Fibroblast of lung (primary cell): ENCODE data around the gene DKK3. TPM values are rescaled to one million over a fixed set of nuclear protein-coding genes. Genes with fewer than 3 reads are reported as not detected.
A peak's percentile ranks its signal among the peaks of the same experiment; 100 is the strongest.

Experiments
- DNase-seq, 2 donors: peaks; one replicate each; pipeline versions ENCODE4 v3.0.0 to v3.0.0-alpha.2; 2010; ENCODE audit warnings: low read depth in 2 of 2
- H2AFZ ChIP-seq: 2 replicates; pipeline ENCODE4 v1.5.1; 2012; ENCODE audit warnings: low read length, control low read depth, inconsistent platforms
- H3K27ac ChIP-seq: 2 replicates; pipeline ENCODE4 v1.5.1; 2011; ENCODE audit warnings: low read length, control low read depth; ENCODE audit not compliant: insufficient read depth
- H3K27me3 ChIP-seq: 2 replicates; pipeline ENCODE4 v1.5.1; 2011; ENCODE audit warnings: mild to moderate bottlenecking, low read length; ENCODE audit not compliant: control insufficient read depth, insufficient read depth
- H3K36me3 ChIP-seq: 2 replicates; pipeline ENCODE4 v1.5.1; 2011; ENCODE audit warnings: low read length; ENCODE audit not compliant: control insufficient read depth, insufficient read depth
- H3K4me1 ChIP-seq: 2 replicates; pipeline ENCODE4 v1.5.1; 2011; ENCODE audit warnings: low read length; ENCODE audit not compliant: control insufficient read depth, insufficient read depth; ENCODE audit errors: extremely low read depth
- H3K4me2 ChIP-seq: 2 replicates; pipeline ENCODE4 v1.5.1; 2011; ENCODE audit warnings: low read length, control low read depth; ENCODE audit not compliant: insufficient read depth; ENCODE audit errors: extremely low read depth
- H3K4me3 ChIP-seq, 4 experiments: fragments of 200-600 bp in 1 of 4; sonication (generic) in 1 of 4; replicated peaks in 1 of 4; 2 replicates each; pipeline ENCODE4 v1.5.1; 2011 to 2016; ENCODE audit warnings: low read length in 4 of 4, low read depth in 3 of 4, mild to moderate bottlenecking in 3 of 4, control low read depth in 2 of 4, inconsistent platforms in 1 of 4, mixed read lengths in 1 of 4; ENCODE audit not compliant: insufficient read depth in 1 of 4; ENCODE audit errors: control extremely low read depth in 1 of 4
- H3K79me2 ChIP-seq: 2 replicates; pipeline ENCODE4 v1.5.1; 2012; ENCODE audit warnings: mild to moderate bottlenecking, low read length, inconsistent platforms; ENCODE audit not compliant: control insufficient read depth, insufficient read depth
- H3K9ac ChIP-seq: 2 replicates; pipeline ENCODE4 v1.5.1; 2011; ENCODE audit warnings: mild to moderate bottlenecking, low read length, control low read depth; ENCODE audit not compliant: insufficient read depth
- H3K9me3 ChIP-seq: 2 replicates; pipeline ENCODE4 v1.5.1; 2012; ENCODE audit warnings: low read depth, low read length; ENCODE audit not compliant: control insufficient read depth, insufficient read depth
- H4K20me1 ChIP-seq: 2 replicates; pipeline ENCODE4 v1.5.1; 2011; ENCODE audit warnings: low read length; ENCODE audit not compliant: control insufficient read depth, insufficient read depth; ENCODE audit errors: extremely low read depth
- EZH2 ChIP-seq: IDR thresholded peaks from 2 replicates; pipeline ENCODE4 v1.5.1; 2012; ENCODE audit warnings: low read length, control low read depth, mild to moderate bottlenecking; ENCODE audit errors: missing control alignments
- polyA plus RNA-seq, 2 donors: library from polyadenylated mRNA; depleted of rRNA in 1 of 2; stranded (reverse) in 1 of 2; unstranded in 1 of 2; fragments of >200 nt; gene quantifications; 2 replicates each; pipeline ENCODE4 v1.2.1, GENCODE V29; 2011 to 2012; ENCODE audit warnings: missing spikeins in 1 of 2
- total RNA-seq: library from RNA; depleted of rRNA; stranded (reverse); fragments of >200 nt; gene quantifications from 2 replicates; pipeline ENCODE4 v1.2.1, GENCODE V29; 2014
- TF ChIP-seq, protein P1 (sequence below), 2 donors: IDR thresholded peaks in 1 of 2; conservative IDR thresholded peaks in 1 of 2; 1 replicate in 1 of 2; 2 replicates in 1 of 2; pipeline ENCODE4 v1.5.1; 2011 to 2012; ENCODE audit warnings: low read length in 2 of 2, control low read depth in 1 of 2, inconsistent platforms in 1 of 2, low read depth in 1 of 2, mild to moderate bottlenecking in 1 of 2

The DKK3 gene
- total and polyA plus RNA-seq, 2 donors (not counting 1 experiment from before 2014, with no cell fraction given) = 1,064 to 1,566 TPM

DNA sequence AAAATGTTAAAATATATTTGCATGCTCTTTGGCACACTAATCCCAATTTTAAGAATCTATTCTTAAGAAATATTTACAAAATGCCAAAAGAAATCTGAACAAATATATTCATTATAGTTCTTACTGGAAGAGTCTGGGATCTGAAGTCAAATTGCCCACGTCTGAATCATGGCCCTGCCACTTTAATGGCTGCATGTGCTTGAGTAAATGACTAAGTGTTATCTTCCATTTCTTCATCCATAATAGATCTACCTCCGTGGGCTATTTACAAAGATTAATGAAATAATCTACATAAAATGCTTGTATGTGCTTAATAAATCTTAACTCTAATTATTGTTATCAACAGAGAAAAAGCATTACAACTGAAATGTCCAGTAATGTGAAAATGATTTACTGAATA is 24.5 kb upstream of the DKK3 start:
- DNase-seq = no peak
- Histone ChIP-seq H3K9me3 (no peaks in the 10 kb centered on the region), H4K20me1 (no peaks in the 10 kb centered on the region), H3K27ac (no peak overlapping the region), H3K27me3 (no peaks in the 10 kb centered on the region), H3K4me2 (no peak overlapping the region), H3K9ac (no peak overlapping the region), H3K4me1 (peaks cover 4% of the 10 kb centered on the region), H3K36me3 (no peaks in the 10 kb centered on the region), H2AFZ (no peak overlapping the region), H3K4me3 (no peak overlapping the region), H3K79me2 (no peaks in the 10 kb centered on the region)
- TF ChIP-seq EZH2 = no peak
- TF ChIP-seq, protein P1, sequence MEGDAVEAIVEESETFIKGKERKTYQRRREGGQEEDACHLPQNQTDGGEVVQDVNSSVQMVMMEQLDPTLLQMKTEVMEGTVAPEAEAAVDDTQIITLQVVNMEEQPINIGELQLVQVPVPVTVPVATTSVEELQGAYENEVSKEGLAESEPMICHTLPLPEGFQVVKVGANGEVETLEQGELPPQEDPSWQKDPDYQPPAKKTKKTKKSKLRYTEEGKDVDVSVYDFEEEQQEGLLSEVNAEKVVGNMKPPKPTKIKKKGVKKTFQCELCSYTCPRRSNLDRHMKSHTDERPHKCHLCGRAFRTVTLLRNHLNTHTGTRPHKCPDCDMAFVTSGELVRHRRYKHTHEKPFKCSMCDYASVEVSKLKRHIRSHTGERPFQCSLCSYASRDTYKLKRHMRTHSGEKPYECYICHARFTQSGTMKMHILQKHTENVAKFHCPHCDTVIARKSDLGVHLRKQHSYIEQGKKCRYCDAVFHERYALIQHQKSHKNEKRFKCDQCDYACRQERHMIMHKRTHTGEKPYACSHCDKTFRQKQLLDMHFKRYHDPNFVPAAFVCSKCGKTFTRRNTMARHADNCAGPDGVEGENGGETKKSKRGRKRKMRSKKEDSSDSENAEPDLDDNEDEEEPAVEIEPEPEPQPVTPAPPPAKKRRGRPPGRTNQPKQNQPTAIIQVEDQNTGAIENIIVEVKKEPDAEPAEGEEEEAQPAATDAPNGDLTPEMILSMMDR (conservative IDR thresholded peaks at IDR 0.05 in 1 of 2, IDR thresholded peaks at IDR 0.05 in 1 of 2; ENCODE audit: low read depth in 1 of 2, low read length in 2 of 2) = no peak

DNA sequence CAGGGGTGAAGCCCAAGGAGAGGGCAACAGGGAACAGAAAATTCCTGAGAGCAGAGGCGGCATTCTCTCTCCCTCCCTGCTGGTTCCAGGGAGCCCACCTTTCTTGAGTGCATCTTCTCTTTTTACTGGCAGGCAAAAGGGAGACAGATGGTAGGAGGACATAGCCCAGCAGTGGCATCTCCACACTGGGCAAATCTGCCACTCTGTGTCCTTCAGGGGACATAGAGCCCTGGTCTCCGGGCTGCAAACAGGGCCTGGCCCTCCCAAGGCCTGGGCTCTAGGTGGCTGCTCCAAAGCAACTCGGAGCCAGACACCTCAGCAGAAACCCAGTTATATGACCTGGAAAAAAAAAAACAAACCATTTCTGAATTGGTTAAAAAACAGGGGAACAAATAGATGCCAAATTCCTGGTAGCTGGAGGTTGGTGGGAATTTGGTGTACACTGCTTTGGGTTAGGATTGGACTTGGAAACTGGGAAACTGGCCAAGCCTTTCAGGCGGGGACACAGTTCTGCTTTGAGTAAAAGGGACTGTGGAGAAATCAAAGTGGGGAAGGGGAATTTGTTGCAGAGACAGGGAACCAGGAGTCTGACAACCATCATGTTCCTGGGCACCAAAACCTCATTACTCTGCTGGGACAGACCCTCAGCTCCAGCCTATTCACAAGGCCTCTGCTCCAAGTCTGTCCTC is 23.6 kb upstream of the DKK3 start:
- Histone ChIP-seq H3K4me1 (peaks cover 4% of the 10 kb centered on the region), H3K27ac (no peak overlapping the region), H3K4me2 (no peak overlapping the region), H3K79me2 (no peaks in the 10 kb centered on the region), H3K36me3 (no peaks in the 10 kb centered on the region), H3K27me3 (no peaks in the 10 kb centered on the region), H4K20me1 (no peaks in the 10 kb centered on the region), H3K9ac (no peak overlapping the region), H3K9me3 (no peaks in the 10 kb centered on the region), H2AFZ (no peak overlapping the region), H3K4me3 (no peak overlapping the region)
- TF ChIP-seq, protein P1 (conservative IDR thresholded peaks at IDR 0.05 in 1 of 2, IDR thresholded peaks at IDR 0.05 in 1 of 2; ENCODE audit: low read depth in 1 of 2, low read length in 2 of 2) = no peak
- TF ChIP-seq EZH2 = no peak
- DNase-seq = no peak

DNA sequence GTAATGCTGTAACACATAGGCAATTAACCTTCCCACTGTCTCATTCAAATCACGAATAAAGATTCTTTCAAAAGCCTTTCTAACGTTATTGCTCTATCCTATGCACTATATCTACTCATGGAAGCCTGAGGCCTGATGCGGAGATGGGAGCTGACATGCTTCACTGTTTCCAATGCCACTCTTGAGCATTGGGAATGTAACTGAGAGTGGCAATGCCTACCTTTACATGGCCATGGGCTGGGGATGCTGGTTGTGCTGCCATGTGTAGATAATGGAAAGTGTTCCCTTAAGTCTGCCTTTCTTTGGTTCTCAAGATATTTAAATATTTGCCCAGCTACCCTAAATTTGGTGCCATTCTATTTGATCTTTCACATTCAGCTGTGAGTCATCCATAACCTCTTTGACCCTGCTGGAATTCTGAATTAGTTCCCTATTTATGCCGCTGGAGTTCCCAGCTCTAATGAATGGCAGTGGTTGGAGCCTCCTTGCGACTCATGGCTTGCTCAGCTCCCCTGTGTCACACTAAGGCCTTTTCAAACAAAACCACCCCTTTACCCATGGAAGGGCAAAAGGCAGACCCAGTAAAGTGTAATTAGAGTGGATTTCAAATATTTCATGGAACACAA is 21.4 kb upstream of the DKK3 start:
- no peaks in the 10 kb centered on the region for H4K20me1 ChIP-seq
- H3K9ac ChIP-seq = no peak overlapping the region
- H3K4me3 ChIP-seq = no peak overlapping the region
- H3K4me2 ChIP-seq = no peak overlapping the region
- no peaks in the 10 kb centered on the region for H3K36me3 ChIP-seq
- peaks cover 4% of the 10 kb centered on the region for H3K4me1 ChIP-seq
- no peak overlapping the region for H3K27ac ChIP-seq
- no peak overlapping the region for H2AFZ ChIP-seq
- TF ChIP-seq, protein P1 (conservative IDR thresholded peaks at IDR 0.05 in 1 of 2, IDR thresholded peaks at IDR 0.05 in 1 of 2; ENCODE audit: low read depth in 1 of 2, low read length in 2 of 2) = no peak
- no peak for TF ChIP-seq EZH2
- no peaks in the 10 kb centered on the region for H3K79me2 ChIP-seq
- H3K9me3 ChIP-seq = no peaks in the 10 kb centered on the region
- H3K27me3 ChIP-seq = no peaks in the 10 kb centered on the region
- DNase-seq = peak in 1 of 2 donors; percentile 55
